OCI-LY1 (cell line): ENCODE data around the gene FLT3LG.

ENCODE experiments used
- H2AFZ ChIP-seq: fragments of 200-600 bp; sonication (generic), shearing (Covaris generic); 2 replicates; pipeline ENCODE4 v1.6.0; 2014; ENCODE audit warnings: antibody characterized with exemption, mild to moderate bottlenecking, low read length
- H3F3A ChIP-seq: fragments of 200-600 bp; sonication (generic), shearing (Covaris generic); 2 replicates; pipeline ENCODE4 v1.6.0; 2014; ENCODE audit warnings: mild to moderate bottlenecking, antibody characterized with exemption, low read length, moderate library complexity; ENCODE audit not compliant: insufficient read depth
- H3K27ac ChIP-seq: fragments of 200-600 bp; sonication (generic); 2 replicates; pipeline ENCODE4 v1.5.1; 2014; ENCODE audit warnings: low read length, mixed run types, mild to moderate bottlenecking, low read depth; ENCODE audit not compliant: poor library complexity, severe bottlenecking
- H3K27me3 ChIP-seq: fragments of 200-600 bp; sonication (generic); 2 replicates; pipeline ENCODE4 v1.6.0; 2014; ENCODE audit warnings: antibody characterized with exemption, mild to moderate bottlenecking, low read length, moderate library complexity; ENCODE audit not compliant: insufficient read depth
- H3K36me3 ChIP-seq: fragments of 200-600 bp; sonication (generic); 2 replicates; pipeline ENCODE4 v1.6.1; 2014; ENCODE audit warnings: mild to moderate bottlenecking, antibody characterized with exemption, low read length, moderate library complexity, mixed read lengths; ENCODE audit not compliant: insufficient read depth
- H3K4me1 ChIP-seq: fragments of 200-600 bp; sonication (generic); 2 replicates; pipeline ENCODE4 v1.5.1; 2014; ENCODE audit warnings: mild to moderate bottlenecking, low read length, moderate library complexity; ENCODE audit not compliant: insufficient read depth, severe bottlenecking
- H3K4me2 ChIP-seq: fragments of 200-600 bp; sonication (generic), shearing (Covaris generic); 2 replicates; pipeline ENCODE4 v1.6.1; 2014; ENCODE audit warnings: low read length
- H3K4me3 ChIP-seq: fragments of 200-600 bp; sonication (generic); 2 replicates; pipeline ENCODE4 v1.5.1; 2014; ENCODE audit warnings: low read length, low read depth, mild to moderate bottlenecking, mixed read lengths; ENCODE audit not compliant: poor library complexity, severe bottlenecking
- H3K79me2 ChIP-seq: fragments of 200-600 bp; shearing (Covaris generic); 2 replicates; pipeline ENCODE4 v1.6.1; 2016; ENCODE audit warnings: mixed run types, low read length, mixed read lengths; ENCODE audit not compliant: insufficient read depth
- H3K9ac ChIP-seq: fragments of 200-600 bp; sonication (generic), shearing (Covaris generic); 2 replicates; pipeline ENCODE4 v1.6.1; 2014; ENCODE audit warnings: mild to moderate bottlenecking, low read length, mixed read lengths
- H3K9me2 ChIP-seq: fragments of 200-600 bp; sonication (generic), shearing (Covaris generic); 2 replicates; pipeline ENCODE4 v1.6.1; 2014; ENCODE audit warnings: low read depth, mild to moderate bottlenecking, low read length, mixed read lengths
- H3K9me3 ChIP-seq: fragments of 200-600 bp; shearing (Covaris generic); 2 replicates; pipeline ENCODE4 v1.6.1; 2014; ENCODE audit warnings: low read length, mixed read lengths
- H4K20me1 ChIP-seq: fragments of 200-600 bp; sonication (generic), shearing (Covaris generic); 2 replicates; pipeline ENCODE4 v1.6.0; 2016; ENCODE audit warnings: mild to moderate bottlenecking, low read length; ENCODE audit not compliant: insufficient read depth
- CTCF ChIP-seq: fragments of 200-600 bp; sonication (generic), shearing (Covaris generic); IDR thresholded peaks from 2 replicates; pipeline ENCODE4 v1.5.1; 2017; ENCODE audit warnings: mild to moderate bottlenecking, antibody characterized with exemption, low read length, moderate library complexity, mixed read lengths
- EZH2 ChIP-seq: fragments of 200-600 bp; sonication (generic), shearing (Covaris generic); IDR thresholded peaks from 2 replicates; pipeline ENCODE4 v1.8.0; 2017; ENCODE audit warnings: borderline replicate concordance, mixed run types, mild to moderate bottlenecking, antibody characterized with exemption, low read length, moderate library complexity, mixed read lengths

The FLT3LG gene

GRCh38 chr19:49468199-49468598, 5.8 kb upstream of the FLT3LG start:
- H3K36me3 ChIP-seq = peaks cover 4% of the 10 kb centered on the region
- no peak overlapping the region for H3K4me2 ChIP-seq
- H3K9ac ChIP-seq = no peak overlapping the region
- H3K27ac ChIP-seq = no peak overlapping the region
- H3K4me3 ChIP-seq = no peak overlapping the region
- no peaks in the 10 kb centered on the region for H3K79me2 ChIP-seq
- no peaks in the 10 kb centered on the region for H4K20me1 ChIP-seq
- H2AFZ ChIP-seq = no peak overlapping the region
- no peaks in the 10 kb centered on the region for H3K9me2 ChIP-seq
- H3K9me3 ChIP-seq = no peaks in the 10 kb centered on the region
- no peak for TF ChIP-seq EZH2
- no peak for TF ChIP-seq CTCF
- no peaks in the 10 kb centered on the region for H3K27me3 ChIP-seq
- H3K4me1 ChIP-seq = peaks cover 24% of the 10 kb centered on the region
- H3F3A ChIP-seq = no peaks in the 10 kb centered on the region

GRCh38 chr19:49468746-49469447, 5.1 kb upstream of the FLT3LG start:
- Histone ChIP-seq H3K27ac (peak overlapping the region; percentile 57), H3K9ac (no peak overlapping the region), H3K36me3 (peaks cover 4% of the 10 kb centered on the region), H3K27me3 (no peaks in the 10 kb centered on the region), H3F3A (no peaks in the 10 kb centered on the region), H3K4me1 (peaks cover 31% of the 10 kb centered on the region), H4K20me1 (no peaks in the 10 kb centered on the region), H3K4me2 (no peak overlapping the region), H2AFZ (no peak overlapping the region), H3K9me3 (no peaks in the 10 kb centered on the region), H3K9me2 (no peaks in the 10 kb centered on the region), H3K4me3 (no peak overlapping the region), H3K79me2 (no peaks in the 10 kb centered on the region)
- TF ChIP-seq CTCF (no peak), EZH2 (no peak)

GRCh38 chr19:49469828-49470614, 4.0 kb upstream of the FLT3LG start:
- H3F3A ChIP-seq = no peaks in the 10 kb centered on the region
- no peak overlapping the region for H3K4me2 ChIP-seq
- H3K27ac ChIP-seq = peak overlapping the region; percentile 21
- H3K27me3 ChIP-seq = no peaks in the 10 kb centered on the region
- H2AFZ ChIP-seq = no peak overlapping the region
- H3K9me3 ChIP-seq = no peaks in the 10 kb centered on the region
- H3K79me2 ChIP-seq = no peaks in the 10 kb centered on the region
- no peak overlapping the region for H3K9ac ChIP-seq
- peaks cover 4% of the 10 kb centered on the region for H3K36me3 ChIP-seq
- TF ChIP-seq CTCF (peak; percentile 78), EZH2 (no peak)
- H3K9me2 ChIP-seq = no peaks in the 10 kb centered on the region
- no peak overlapping the region for H3K4me3 ChIP-seq
- no peaks in the 10 kb centered on the region for H4K20me1 ChIP-seq
- H3K4me1 ChIP-seq = peaks cover 38% of the 10 kb centered on the region
